Hepatocyte (in vitro differentiated cells): ENCODE results near the gene ZNF565. TPM values are rescaled to one million over a fixed set of nuclear protein-coding genes. Genes with fewer than 3 reads are reported as not detected.

Experiments used
- DNase-seq: peaks from one replicate; pipeline ENCODE4 v3.0.0-alpha.2; 2016; ENCODE audit warnings: low spot score
- H2AFZ ChIP-seq: fragments of 200-600 bp; sonication (generic); 2 replicates; pipeline ENCODE4 v1.6.0; 2016; ENCODE audit warnings: antibody characterized with exemption, mild to moderate bottlenecking
- H3K27ac ChIP-seq: fragments of 200-600 bp; sonication (generic); 2 replicates; pipeline ENCODE4 v1.5.1; 2016; ENCODE audit warnings: mild to moderate bottlenecking
- H3K27me3 ChIP-seq: fragments of 200-600 bp; sonication (generic); 2 replicates; pipeline ENCODE4 v1.6.1; 2016
- H3K36me3 ChIP-seq: fragments of 200-600 bp; sonication (generic); replicated peaks from 2 replicates; pipeline ENCODE4 v1.5.1; 2016; ENCODE audit warnings: low read depth; ENCODE audit not compliant: insufficient read depth
- H3K4me1 ChIP-seq: fragments of 200-600 bp; sonication (generic); 2 replicates; pipeline ENCODE4 v1.5.1; 2016; ENCODE audit warnings: mild to moderate bottlenecking, moderate library complexity; ENCODE audit not compliant: insufficient read depth
- H3K4me2 ChIP-seq: fragments of 200-600 bp; sonication (generic); 2 replicates; pipeline ENCODE4 v1.6.0; 2016
- H3K4me3 ChIP-seq: fragments of 200-600 bp; sonication (generic); 2 replicates; pipeline ENCODE4 v1.5.1; 2016; ENCODE audit warnings: mild to moderate bottlenecking
- H3K79me2 ChIP-seq: fragments of 200-600 bp; sonication (generic); 2 replicates; pipeline ENCODE4 v1.6.0; 2017; ENCODE audit warnings: mild to moderate bottlenecking
- H3K9me2 ChIP-seq: fragments of 200-600 bp; sonication (generic); replicated peaks from 2 replicates; pipeline ENCODE4 v1.6.0; 2017; ENCODE audit warnings: mild to moderate bottlenecking; ENCODE audit not compliant: insufficient read depth
- H3K9me3 ChIP-seq: fragments of 200-600 bp; sonication (generic); 2 replicates; pipeline ENCODE4 v1.5.1; 2016; ENCODE audit warnings: low read depth, mild to moderate bottlenecking
- H4K20me1 ChIP-seq: fragments of 200-600 bp; sonication (generic); 2 replicates; pipeline ENCODE4 v1.6.0; 2016; ENCODE audit warnings: mild to moderate bottlenecking; ENCODE audit not compliant: insufficient read depth, poor library complexity, severe bottlenecking
- CTCF ChIP-seq: fragments of 200-600 bp; sonication (generic); IDR thresholded peaks from 2 replicates; pipeline ENCODE4 v1.5.1; 2016; ENCODE audit warnings: antibody characterized with exemption, mild to moderate bottlenecking; ENCODE audit not compliant: poor library complexity
- EZH2 ChIP-seq: fragments of 200-600 bp; sonication (generic); IDR thresholded peaks from 2 replicates; pipeline ENCODE4 v1.6.1; 2016; ENCODE audit warnings: antibody characterized with exemption, mild to moderate bottlenecking, borderline replicate concordance
- EZH2phosphoT487 ChIP-seq: fragments of 200-600 bp; sonication (generic); IDR thresholded peaks from one replicate; pipeline ENCODE4 v1.6.1; 2018; ENCODE audit warnings: antibody characterized with exemption, mild to moderate bottlenecking, low read depth, moderate library complexity; ENCODE audit not compliant: unreplicated experiment, severe bottlenecking
- WGBS: methylation state at CpG from one replicate; pipeline ENCODE4 v1.1.6; 2016; ENCODE audit warnings: low lambda C conversion rate; ENCODE audit errors: missing lambda C conversion rate; 5-methylcytosine and 5-hydroxymethylcytosine counted together
- polyA plus RNA-seq: library from polyadenylated mRNA; unstranded; fragments of >200 nt; fragmentation: Nextera tagmentation; extraction: Ambion mirVana; gene quantifications from 2 replicates; pipeline ENCODE4 v1.2.1, GENCODE V29; 2016
- total RNA-seq: library from RNA; depleted of rRNA; stranded (reverse); fragments of >200 nt; gene quantifications from 2 replicates; pipeline ENCODE4 v1.2.3, GENCODE V29; 2014

ZNF565 gene
- total and polyA plus RNA-seq, 2 experiments from 2014 or later: 3.0 to 8.1 TPM

- TF ChIP-seq EZH2: no peak
- TF ChIP-seq EZH2phosphoT487: no peak
- no peak for TF ChIP-seq CTCF
- Histone ChIP-seq H3K27ac (no peak overlapping the region), H3K79me2 (no peaks in the 10 kb centered on the region), H3K9me3 (no peaks in the 10 kb centered on the region), H3K4me1 (no peaks in the 10 kb centered on the region), H3K4me2 (no peak overlapping the region), H3K9me2 (no peaks in the 10 kb centered on the region), H2AFZ (no peak overlapping the region), H4K20me1 (no peaks in the 10 kb centered on the region), H3K4me3 (no peak overlapping the region), H3K36me3 (no peaks in the 10 kb centered on the region), H3K27me3 (no peaks in the 10 kb centered on the region)
- WGBS: 96% methylated on average over 10 of the region's 10 CpGs
- no peak for DNase-seq
Measured at GRCh38 chr19:36153126-36153525, 61.3 kb downstream of the ZNF565 start.

DNA sequence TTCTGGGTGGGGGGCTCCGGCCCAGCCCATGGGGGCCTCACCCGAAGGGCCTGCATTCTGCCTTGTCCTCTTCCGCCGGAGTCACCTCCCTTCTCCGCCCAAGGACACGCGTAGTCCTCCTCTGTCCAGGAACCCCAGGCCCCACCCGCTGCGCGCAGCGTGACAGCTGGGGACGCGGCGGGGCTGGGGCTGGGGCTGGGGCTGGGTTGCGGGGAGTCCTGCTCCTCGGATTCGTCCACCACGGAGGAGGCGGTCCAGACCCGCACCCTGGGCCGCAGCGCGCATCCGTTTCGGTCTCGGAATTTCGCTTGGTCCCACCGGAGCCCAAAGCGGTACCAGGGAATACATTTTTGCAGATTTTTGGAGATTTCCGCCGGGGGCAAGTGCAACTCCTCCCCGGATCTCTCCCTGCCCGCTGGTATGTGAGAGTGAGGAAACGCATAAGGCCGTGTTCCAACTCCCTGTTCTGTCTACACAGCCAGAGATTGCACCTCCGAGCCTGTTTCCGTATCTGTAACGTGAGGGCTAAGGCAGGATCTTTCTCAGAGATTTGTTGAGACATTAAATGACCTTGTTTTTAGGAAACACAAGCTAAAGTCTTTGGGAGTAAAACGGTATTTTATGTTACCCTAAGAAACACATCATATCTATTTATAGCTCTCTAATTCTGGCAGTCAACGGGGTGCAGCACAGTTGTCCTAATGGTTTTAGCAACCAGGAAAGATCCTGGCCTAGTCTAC lies 61.9 kb downstream of the ZNF565 start, which contains the start of gene COX7A1:
Gene COX7A1 (minus strand): TSS at position 96 of the 740 bp plus-strand sequence. CDS start 40 bp downstream, at position 56.
- H3K4me2 ChIP-seq: no peak within 1 kb of the TSS
- TF ChIP-seq EZH2 (no peak), CTCF (no peak), EZH2phosphoT487 (no peak)
- H3K36me3 ChIP-seq: no peaks in the 10 kb centered on the region
- H3K4me3 ChIP-seq: no peak within 1 kb of the TSS
- no peaks in the 10 kb centered on the region for H3K79me2 ChIP-seq
- H4K20me1 ChIP-seq: no peaks in the 10 kb centered on the region
- no peak within 1 kb of the TSS for H2AFZ ChIP-seq
- H3K4me1 ChIP-seq: no peaks in the 10 kb centered on the region
- no peaks in the 10 kb centered on the region for H3K27me3 ChIP-seq
- WGBS: 96% methylated on average over 31 of the region's 40 CpGs
- H3K9me2 ChIP-seq: no peaks in the 10 kb centered on the region
- no peak within 1 kb of the TSS for H3K27ac ChIP-seq
- no peaks in the 10 kb centered on the region for H3K9me3 ChIP-seq
- no peak for DNase-seq

GRCh38 chr19:36152019-36152351 lies 62.5 kb downstream of the ZNF565 start:
- DNase-seq: no peak
- Histone ChIP-seq H3K4me2 (no peak overlapping the region), H3K4me1 (no peaks in the 10 kb centered on the region)

More at GRCh38 chr19:36152019-36152351, 62.5 kb downstream of the ZNF565 start:
- Histone ChIP-seq H3K4me3 (no peak overlapping the region), H3K79me2 (no peaks in the 10 kb centered on the region), H3K9me2 (no peaks in the 10 kb centered on the region), H3K9me3 (no peaks in the 10 kb centered on the region), H2AFZ (no peak overlapping the region), H3K27ac (no peak overlapping the region), H3K27me3 (no peaks in the 10 kb centered on the region), H4K20me1 (no peaks in the 10 kb centered on the region), H3K36me3 (no peaks in the 10 kb centered on the region)
- TF ChIP-seq EZH2phosphoT487 (no peak), EZH2 (no peak), CTCF (no peak)
- WGBS: 98% methylated on average over 15 of the region's 16 CpGs
